CD14-positive monocyte (primary cell): Measurements from ENCODE around the gene IL37. TPM values are rescaled to one million over a fixed set of nuclear protein-coding genes. Genes with fewer than 3 reads are reported as not detected.

Experiments
- DNase-seq, 3 donors: peaks; one replicate each; pipeline ENCODE4 v3.0.0-alpha.2; 2011 to 2022
- H2AFZ ChIP-seq: 2 replicates; pipeline ENCODE4 v1.6.0; 2012; ENCODE audit warnings: mild to moderate bottlenecking, low read depth, low read length, inconsistent platforms; ENCODE audit not compliant: insufficient read depth, poor library complexity, severe bottlenecking
- H3K27ac ChIP-seq, 2 donors: 1 replicate in 1 of 2; 2 replicates in 1 of 2; pipeline ENCODE4 v1.5.1; 2012 to 2013; ENCODE audit warnings: low read length in 2 of 2, control low read depth in 1 of 2, inconsistent platforms in 1 of 2, low read depth in 1 of 2, mild to moderate bottlenecking in 1 of 2
- H3K27me3 ChIP-seq, 2 donors: one replicate each; pipeline versions ENCODE4 v1.6.0 to v1.6.1; 2011 to 2013; ENCODE audit warnings: low read length in 2 of 2; ENCODE audit not compliant: control insufficient read depth in 2 of 2, insufficient read depth in 2 of 2
- H3K36me3 ChIP-seq, 2 donors: replicated peaks in 1 of 2; 1 replicate in 1 of 2; 2 replicates in 1 of 2; pipeline versions ENCODE4 v1.5.1 to v1.6.1; 2012 to 2013; ENCODE audit warnings: low read length in 2 of 2, control low read depth in 1 of 2, inconsistent platforms in 1 of 2, mild to moderate bottlenecking in 1 of 2; ENCODE audit not compliant: insufficient read depth in 2 of 2, control insufficient read depth in 1 of 2
- H3K4me1 ChIP-seq, 2 donors: 1 replicate in 1 of 2; 2 replicates in 1 of 2; pipeline versions ENCODE4 v1.5.1 to v1.6.1; 2012 to 2013; ENCODE audit warnings: low read length in 2 of 2, control low read depth in 1 of 2, inconsistent platforms in 1 of 2, mild to moderate bottlenecking in 1 of 2, moderate library complexity in 1 of 2; ENCODE audit not compliant: insufficient read depth in 2 of 2, control insufficient read depth in 1 of 2
- H3K4me2 ChIP-seq: replicated peaks from 2 replicates; pipeline ENCODE3; 2012; ENCODE audit warnings: low read length, moderate library complexity, mild to moderate bottlenecking; ENCODE audit not compliant: poor library complexity, severe bottlenecking; ENCODE audit errors: extremely low read depth
- H3K4me3 ChIP-seq, 3 experiments: fragments of 200-600 bp in 1 of 3; sonication (generic) in 1 of 3; replicated peaks in 1 of 3; 1 replicate in 2 of 3; 2 replicates in 1 of 3; pipeline ENCODE4 v1.5.1; 2011 to 2013; ENCODE audit warnings: low read length in 3 of 3, mild to moderate bottlenecking in 3 of 3, control low read depth in 2 of 3, low read depth in 2 of 3, inconsistent platforms in 1 of 3, moderate library complexity in 1 of 3
- H3K79me2 ChIP-seq: 2 replicates; pipeline ENCODE4 v1.6.0; 2012; ENCODE audit warnings: mild to moderate bottlenecking, control low read depth, inconsistent platforms, low read length, moderate library complexity; ENCODE audit not compliant: insufficient read depth
- H3K9ac ChIP-seq: 2 replicates; pipeline ENCODE4 v1.6.0; 2017; ENCODE audit warnings: low read length, mild to moderate bottlenecking; ENCODE audit not compliant: insufficient read depth, poor library complexity, severe bottlenecking
- H3K9me3 ChIP-seq, 2 donors: replicated peaks in 1 of 2; 1 replicate in 1 of 2; 2 replicates in 1 of 2; pipeline versions ENCODE4 v1.5.1 to v1.6.1; 2012 to 2013; ENCODE audit warnings: low read length in 2 of 2, control low read depth in 1 of 2; ENCODE audit not compliant: control insufficient read depth in 1 of 2, insufficient read depth in 1 of 2
- H4K20me1 ChIP-seq: 2 replicates; pipeline ENCODE4 v1.6.0; 2012; ENCODE audit warnings: mild to moderate bottlenecking, low read length, control low read depth, moderate library complexity; ENCODE audit not compliant: insufficient read depth
- H3K27ac Mint-ChIP-seq, 7 donors: one replicate each; pipeline ENCODE4 v1.8.0; 2020; ENCODE audit warnings: mild to moderate bottlenecking in 7 of 7, mixed read lengths in 7 of 7, moderate library complexity in 6 of 7, inconsistent platforms in 2 of 7
- H3K27me3 Mint-ChIP-seq, 3 donors: one replicate each; pipeline ENCODE4 v1.8.0; 2021 to 2022; ENCODE audit warnings: low read depth in 3 of 3, mild to moderate bottlenecking in 3 of 3, mixed read lengths in 3 of 3, moderate library complexity in 3 of 3, inconsistent platforms in 1 of 3
- H3K36me3 Mint-ChIP-seq, 2 donors: one replicate each; pipeline ENCODE4 v1.8.0; 2020; ENCODE audit warnings: mixed read lengths in 2 of 2, inconsistent platforms in 1 of 2, mild to moderate bottlenecking in 1 of 2
- H3K4me1 Mint-ChIP-seq: one replicate; pipeline ENCODE4 v1.8.0; 2020; ENCODE audit warnings: mild to moderate bottlenecking, mixed read lengths
- H3K4me3 Mint-ChIP-seq, 2 donors: one replicate each; pipeline ENCODE4 v1.8.0; 2020; ENCODE audit warnings: mild to moderate bottlenecking in 2 of 2, mixed read lengths in 2 of 2, moderate library complexity in 1 of 2
- H3K9me3 Mint-ChIP-seq, 7 donors: one replicate each; pipeline ENCODE4 v1.8.0; 2020 to 2022; ENCODE audit warnings: mixed read lengths in 7 of 7, mild to moderate bottlenecking in 6 of 7, moderate library complexity in 6 of 7, inconsistent platforms in 2 of 7
- WGBS: methylation state at CpG from one replicate; pipeline ENCODE4 v1.1.5; 2013; ENCODE audit warnings: missing lambda C conversion rate; ENCODE audit not compliant: insufficient coverage; 5-methylcytosine and 5-hydroxymethylcytosine counted together
- intact Hi-C, 2 donors: fragments of 100-400 bp; cut with micrococcal nuclease; formaldehyde crosslinking; loops; one replicate each; pipeline versions ENCODE4 v1.15.0 to v1.15.1; 2023
- polyA plus RNA-seq, 3 donors: library from polyadenylated mRNA; depleted of rRNA in 1 of 3; unstranded in 2 of 3; stranded (reverse) in 1 of 3; fragments of 300-500 nt in 2 of 3; fragments of >200 nt in 1 of 3; fragmentation: Illumina TruSeq in 2 of 3; gene quantifications; 1 replicate in 2 of 3; 2 replicates in 1 of 3; pipeline ENCODE4 v1.2.3, GENCODE V29; 2012 to 2021
- TF ChIP-seq, protein P1 (sequence below): fragments of 200-600 bp; IDR thresholded peaks from one replicate; pipeline ENCODE4 v1.8.0; 2022; ENCODE audit warnings: antibody characterized with exemption, mild to moderate bottlenecking

Gene IL37
- polyA plus RNA-seq, 3 donors: not detected

- peaks cover 0 to 5% (median 0%) of the 10 kb centered on the region in 7 donors for H3K9me3 Mint-ChIP-seq
- WGBS: 18% methylated on average over 12 of the region's 14 CpGs
- peak; percentile 71 to 84 (median 80) for DNase-seq
- no peaks in the 10 kb centered on the region for H3K36me3 Mint-ChIP-seq
- no peak overlapping the region for H3K4me3 Mint-ChIP-seq
- Histone ChIP-seq H3K27ac (no peak overlapping the region), H3K9ac (no peak overlapping the region), H3K79me2 (no peaks in the 10 kb centered on the region), H3K27me3 (no peaks in the 10 kb centered on the region), H3K36me3 (no peaks in the 10 kb centered on the region), H3K4me3 (no peak overlapping the region), H2AFZ (no peak overlapping the region), H4K20me1 (no peaks in the 10 kb centered on the region), H3K4me1 (peaks cover 3 to 5% of the 10 kb centered on the region in 2 donors), H3K9me3 (peaks cover 0 to 6% of the 10 kb centered on the region in 2 donors), H3K4me2 (no peak overlapping the region)
- intact Hi-C loops: loop anchor here (5.0 kb wide), 1 partner anchor 195 kb away; no protein-coding TSS in a partner anchor
- H3K4me1 Mint-ChIP-seq: peaks cover 5% of the 10 kb centered on the region
- H3K27me3 Mint-ChIP-seq: peaks cover 0 to 3% (median 0%) of the 10 kb centered on the region in 3 donors
- H3K27ac Mint-ChIP-seq: no peak overlapping the region
- TF ChIP-seq, protein P1, sequence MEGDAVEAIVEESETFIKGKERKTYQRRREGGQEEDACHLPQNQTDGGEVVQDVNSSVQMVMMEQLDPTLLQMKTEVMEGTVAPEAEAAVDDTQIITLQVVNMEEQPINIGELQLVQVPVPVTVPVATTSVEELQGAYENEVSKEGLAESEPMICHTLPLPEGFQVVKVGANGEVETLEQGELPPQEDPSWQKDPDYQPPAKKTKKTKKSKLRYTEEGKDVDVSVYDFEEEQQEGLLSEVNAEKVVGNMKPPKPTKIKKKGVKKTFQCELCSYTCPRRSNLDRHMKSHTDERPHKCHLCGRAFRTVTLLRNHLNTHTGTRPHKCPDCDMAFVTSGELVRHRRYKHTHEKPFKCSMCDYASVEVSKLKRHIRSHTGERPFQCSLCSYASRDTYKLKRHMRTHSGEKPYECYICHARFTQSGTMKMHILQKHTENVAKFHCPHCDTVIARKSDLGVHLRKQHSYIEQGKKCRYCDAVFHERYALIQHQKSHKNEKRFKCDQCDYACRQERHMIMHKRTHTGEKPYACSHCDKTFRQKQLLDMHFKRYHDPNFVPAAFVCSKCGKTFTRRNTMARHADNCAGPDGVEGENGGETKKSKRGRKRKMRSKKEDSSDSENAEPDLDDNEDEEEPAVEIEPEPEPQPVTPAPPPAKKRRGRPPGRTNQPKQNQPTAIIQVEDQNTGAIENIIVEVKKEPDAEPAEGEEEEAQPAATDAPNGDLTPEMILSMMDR: peak; percentile 95
Observed at GRCh38 chr2:112941753-112942653, 31.0 kb downstream of the IL37 start.

DNA sequence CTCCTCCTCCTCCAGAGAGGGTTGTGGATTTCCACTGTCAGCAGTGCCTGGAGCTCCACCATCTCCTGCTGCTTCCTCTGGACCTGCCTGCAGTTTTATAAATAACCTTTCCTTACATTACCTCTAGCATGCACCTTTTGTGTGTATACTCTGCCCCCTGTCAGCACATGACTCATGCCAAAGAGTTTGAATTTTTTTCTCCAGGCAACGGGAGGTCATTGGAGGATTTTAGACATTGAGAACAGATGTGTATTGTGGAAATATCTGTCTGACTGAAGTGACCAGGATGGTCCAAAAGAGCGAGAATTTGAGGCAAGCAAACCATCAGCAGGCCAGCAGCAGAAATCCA lies 31.7 kb downstream of the IL37 start:
- Histone ChIP-seq H3K27me3 (no peaks in the 10 kb centered on the region), H3K9me3 (peaks cover 0 to 12% of the 10 kb centered on the region in 2 donors), H3K27ac (no peak overlapping the region), H3K36me3 (no peaks in the 10 kb centered on the region), H3K79me2 (no peaks in the 10 kb centered on the region), H3K4me1 (peaks cover 3 to 5% of the 10 kb centered on the region in 2 donors), H3K4me3 (no peak overlapping the region), H2AFZ (no peak overlapping the region), H4K20me1 (no peaks in the 10 kb centered on the region), H3K9ac (no peak overlapping the region), H3K4me2 (no peak overlapping the region)
- Mint-ChIP-seq H3K9me3 (peaks cover 0 to 5% (median 0%) of the 10 kb centered on the region in 7 donors), H3K4me1 (peaks cover 5% of the 10 kb centered on the region), H3K27me3 (peaks cover 0 to 3% (median 0%) of the 10 kb centered on the region in 3 donors), H3K27ac (no peak overlapping the region), H3K4me3 (no peak overlapping the region), H3K36me3 (no peaks in the 10 kb centered on the region)
- no peak for DNase-seq
- 90% methylated on average over 2 of the region's 2 CpGs for WGBS
- intact Hi-C loops: loop anchor here (5.0 kb wide), 1 partner anchor 195 kb away; no protein-coding TSS in a partner anchor
- TF ChIP-seq, protein P1: no peak
